Measurements from ENCODE around the gene BATF.
"Not testable (repeated sequence)": the region's sequence is repeated elsewhere in the genome, so short reads cannot be mapped to it uniquely, and the experiment has no call there.

The BATF gene

GRCh38 chr14:75522224-75522982 lies at the start of gene BATF:
TSS of gene BATF (plus strand) at chr14:75522469. CDS start at chr14:75522683, 214 bp downstream.
- DNase-seq (ENCODE audit: low read depth) = no peak

GRCh38 chr14:75474127-75474526 lies 48.1 kb upstream of the BATF start:
- not testable (repeated sequence) for DNase-seq (ENCODE audit: low read depth)

GRCh38 chr14:75476274-75476995 lies 45.8 kb upstream of the BATF start:
- DNase-seq (ENCODE audit: low read depth) = no peak

- DNase-seq (ENCODE audit: low read depth) = no peak
Observed at GRCh38 chr14:75477881-75478280, 44.4 kb upstream of the BATF start.

GRCh38 chr14:75479770-75480600 lies 42.3 kb upstream of the BATF start:
- no peak for DNase-seq (ENCODE audit: low read depth)

GRCh38 chr14:75482366-75482765 lies 39.9 kb upstream of the BATF start:
- no peak for DNase-seq (ENCODE audit: low read depth)

- no peak for DNase-seq (ENCODE audit: low read depth)
Observed at GRCh38 chr14:75484711-75485429, 37.4 kb upstream of the BATF start.

GRCh38 chr14:75486318-75486717 lies 36.0 kb upstream of the BATF start:
- no peak for DNase-seq (ENCODE audit: low read depth)

GRCh38 chr14:75487155-75487671 lies 35.1 kb upstream of the BATF start:
- DNase-seq (ENCODE audit: low read depth) = no peak

- no peak for DNase-seq (ENCODE audit: low read depth)
Observed at GRCh38 chr14:75489480-75489837, 32.8 kb upstream of the BATF start.

GRCh38 chr14:75491376-75491978 lies 30.8 kb upstream of the BATF start:
- DNase-seq (ENCODE audit: low read depth) = no peak

- DNase-seq (ENCODE audit: low read depth) = no peak
Observed at GRCh38 chr14:75492832-75493591, 29.3 kb upstream of the BATF start.

- DNase-seq (ENCODE audit: low read depth) = no peak
Observed at GRCh38 chr14:75493592-75494087, 28.6 kb upstream of the BATF start.

- DNase-seq (ENCODE audit: low read depth) = no peak
Observed at GRCh38 chr14:75494896-75495295, 27.4 kb upstream of the BATF start.

GRCh38 chr14:75495399-75495798 lies 26.9 kb upstream of the BATF start:
- no peak for DNase-seq (ENCODE audit: low read depth)

GRCh38 chr14:75495882-75496281 lies 26.4 kb upstream of the BATF start:
- DNase-seq (ENCODE audit: low read depth) = no peak

- DNase-seq (ENCODE audit: low read depth) = no peak
Observed at GRCh38 chr14:75496755-75497154, 25.5 kb upstream of the BATF start.

- no peak for DNase-seq (ENCODE audit: low read depth)
Observed at GRCh38 chr14:75497191-75497590, 25.1 kb upstream of the BATF start.

GRCh38 chr14:75497701-75498100 lies 24.6 kb upstream of the BATF start:
- DNase-seq (ENCODE audit: low read depth) = no peak

GRCh38 chr14:75499084-75499875 lies 23.0 kb upstream of the BATF start:
- DNase-seq (ENCODE audit: low read depth) = no peak

Data from stromal cell of bone marrow (primary cell).